ENCODE results near the gene ZNF415. TPM values are rescaled to one million over a fixed set of nuclear protein-coding genes. Genes with fewer than 3 reads are reported as not detected.

Gene ZNF415
- total and polyA plus RNA-seq, 9 of the 15 experiments (the other 6 are each of a cell fraction or from before 2014, with no cell fraction given): 0.06 to 0.82 (median 0.14) TPM; not detected in 2

DNA sequence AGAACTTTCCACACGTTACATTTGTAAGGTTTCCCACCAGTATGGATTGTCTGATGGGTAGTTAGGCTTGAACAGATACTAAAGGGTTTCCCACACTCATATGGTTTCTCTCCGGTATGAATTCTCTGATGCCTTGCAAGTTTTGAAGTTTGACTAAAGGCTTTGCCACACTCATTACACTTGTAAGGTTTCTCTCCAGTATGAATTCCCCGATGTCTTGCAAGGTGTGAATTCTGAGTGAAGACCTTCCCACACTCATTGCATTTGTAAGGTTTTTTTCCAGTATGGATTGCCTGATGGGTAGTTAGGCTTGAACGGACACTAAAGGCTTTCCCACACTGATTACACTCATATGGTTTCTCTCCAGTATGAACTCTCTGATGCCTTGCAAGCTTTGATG lies 7.6 kb upstream of the ZNF415 start:
- Histone ChIP-seq H3K4me2 (ENCODE audit: insufficient read depth, low read length) (no peak overlapping the region), H4K20me1 (replicated peaks; ENCODE audit: control insufficient read depth, insufficient read depth, low read length) (no peaks in the 10 kb centered on the region), H3K36me3 (ENCODE audit: control insufficient read depth, insufficient read depth, low read length) (peaks cover 30% of the 10 kb centered on the region), H2AFZ (ENCODE audit: low read depth, low read length) (no peak overlapping the region), H3K4me1 (replicated peaks in 1 of 2; ENCODE audit: control insufficient read depth in 2 of 2, insufficient read depth in 2 of 2, low read length in 2 of 2) (no peaks in the 10 kb centered on the region), H3K27me3 (ENCODE audit: control insufficient read depth in 2 of 2, insufficient read depth in 2 of 2, low read length in 2 of 2) (no peaks in the 10 kb centered on the region), H3K4me3 (no peak overlapping the region), H3K9me1 (ENCODE audit: control insufficient read depth, insufficient read depth, low read length) (no peaks in the 10 kb centered on the region), H3K9me3 (replicated peaks; ENCODE audit: control insufficient read depth, insufficient read depth, low read depth, low read length) (peaks cover 38% of the 10 kb centered on the region), H3K27ac (ENCODE audit: extremely low read depth, low read depth, low read length) (no peak overlapping the region), H3K9ac (ENCODE audit: insufficient read depth in 1 of 2, low read depth in 2 of 2, low read length in 2 of 2) (no peak overlapping the region), H3K79me2 (ENCODE audit: control insufficient read depth, insufficient read depth, low read length) (no peaks in the 10 kb centered on the region)
- 61% methylated on average over 4 of the region's 4 CpGs for WGBS (ENCODE audit: insufficient coverage, low coverage, missing lambda C conversion rate)
- BruUV-seq (replicated peaks): no TSS peak
- POLR2A ChIA-PET: no interaction called here
- CTCF ChIA-PET (ENCODE audit: low intra/inter-chr PET ratio): no interaction called here
- DNase-seq (ENCODE audit: extremely low read depth in 1 of 4, low spot score in 3 of 4) (no peak), ATAC-seq (no peak), FAIRE-seq (no peak)
- TF ChIP-seq TRIM28 (IDR thresholded peaks at IDR 0.05) (0 out of 2 replicates have a peak, but pooled peaks have one; percentile 77), EGR1 (conservative IDR thresholded peaks at IDR 0.05) (no peak), ZNF717 (CRISPR knock-in tag; IDR thresholded peaks at IDR 0.05) (no peak), ZEB2 (IDR thresholded peaks at IDR 0.05) (peak; percentile 18; the same call in 1 of the 2 replicates), JUN (IDR thresholded peaks at IDR 0.05; ENCODE audit: borderline replicate concordance, low read depth, low read length) (0 out of 2 replicates have a peak, but pooled peaks have one; percentile 30), JUN (CRISPR knock-in tag; IDR thresholded peaks at IDR 0.05; ENCODE audit: borderline replicate concordance) (no peak), SOX6 (IDR thresholded peaks at IDR 0.05) (peak; percentile 70), ZNF75A (CRISPR knock-in tag; IDR thresholded peaks at IDR 0.05) (peak; percentile 97)
- intact Hi-C loops (cut with micrococcal nuclease): loop anchor here (5.0 kb wide), 1 partner anchor 663 kb away; no protein-coding TSS in a partner anchor
- in situ Hi-C loops (cut with MboI): no loop called here

DNA sequence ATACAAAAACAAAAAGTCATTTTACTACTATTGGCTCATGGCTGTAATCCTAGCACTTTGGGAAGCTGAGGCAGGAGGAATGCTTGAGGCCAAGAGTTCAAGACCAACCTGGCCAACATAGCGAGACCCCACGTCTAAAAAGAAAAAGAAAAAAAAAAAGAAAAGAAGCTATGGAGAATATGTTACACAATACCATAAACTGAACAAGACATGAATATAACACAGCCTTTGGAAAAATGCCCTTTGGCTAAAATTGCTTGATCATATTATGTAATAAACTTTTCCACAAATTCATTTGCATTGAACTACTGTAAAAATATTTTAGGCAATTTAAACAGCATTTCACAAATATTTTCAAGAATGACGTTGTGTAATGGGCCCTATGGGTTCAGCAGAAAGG lies 3.7 kb upstream of the ZNF415 start:
- no peak for TF ChIP-seq NFE2L1 (tag; IDR thresholded peaks at IDR 0.05; ENCODE audit: borderline replicate concordance, low read depth)
- TF ChIP-seq ILF3 (IDR thresholded peaks at IDR 0.05; ENCODE audit: borderline replicate concordance): no peak
- TF ChIP-seq, protein P1, sequence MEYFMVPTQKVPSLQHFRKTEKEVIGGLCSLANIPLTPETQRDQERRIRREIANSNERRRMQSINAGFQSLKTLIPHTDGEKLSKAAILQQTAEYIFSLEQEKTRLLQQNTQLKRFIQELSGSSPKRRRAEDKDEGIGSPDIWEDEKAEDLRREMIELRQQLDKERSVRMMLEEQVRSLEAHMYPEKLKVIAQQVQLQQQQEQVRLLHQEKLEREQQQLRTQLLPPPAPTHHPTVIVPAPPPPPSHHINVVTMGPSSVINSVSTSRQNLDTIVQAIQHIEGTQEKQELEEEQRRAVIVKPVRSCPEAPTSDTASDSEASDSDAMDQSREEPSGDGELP (CRISPR knock-in tag; IDR thresholded peaks at IDR 0.05; ENCODE audit: borderline replicate concordance): no peak
- no peak for TF ChIP-seq CEBPG (CRISPR knock-in tag; IDR thresholded peaks at IDR 0.05)
- TF ChIP-seq CEBPG (tag; conservative IDR thresholded peaks at IDR 0.05 in 1 of 2, IDR thresholded peaks at IDR 0.05 in 1 of 2): peak in 1 of 2 experiments; percentile 60; a peak in 2 of 4 replicates
- peak; percentile 51 for TF ChIP-seq CEBPB (tag; IDR thresholded peaks at IDR 0.05)
- WGBS (ENCODE audit: insufficient coverage, low coverage, missing lambda C conversion rate): 36% methylated on average over 3 of the region's 3 CpGs

More for the DNA sequence above, 3.7 kb upstream of the ZNF415 start:
- no TSS peak for BruUV-seq (replicated peaks)
- no peak overlapping the region for H3K9ac ChIP-seq (ENCODE audit: insufficient read depth in 1 of 2, low read depth in 2 of 2, low read length in 2 of 2)
- no peak overlapping the region for H2AFZ ChIP-seq (ENCODE audit: low read depth, low read length)
- no peak overlapping the region for H3K4me2 ChIP-seq (ENCODE audit: insufficient read depth, low read length)
- FAIRE-seq (no peak), DNase-seq (ENCODE audit: extremely low read depth in 1 of 4, low spot score in 3 of 4) (no peak), ATAC-seq (no peak)
- H4K20me1 ChIP-seq (replicated peaks; ENCODE audit: control insufficient read depth, insufficient read depth, low read length): no peaks in the 10 kb centered on the region
- no peaks in the 10 kb centered on the region for H3K4me1 ChIP-seq (replicated peaks in 1 of 2; ENCODE audit: control insufficient read depth in 2 of 2, insufficient read depth in 2 of 2, low read length in 2 of 2)
- in situ Hi-C loops (cut with MboI) (no loop called here), intact Hi-C loops (cut with micrococcal nuclease) (no loop called here)
- ChIA-PET POLR2A (no interaction called here), CTCF (ENCODE audit: low intra/inter-chr PET ratio) (no interaction called here)
- no peaks in the 10 kb centered on the region for H3K9me1 ChIP-seq (ENCODE audit: control insufficient read depth, insufficient read depth, low read length)
- no peaks in the 10 kb centered on the region for H3K79me2 ChIP-seq (ENCODE audit: control insufficient read depth, insufficient read depth, low read length)
- H3K9me3 ChIP-seq (replicated peaks; ENCODE audit: control insufficient read depth, insufficient read depth, low read depth, low read length): peaks cover 25% of the 10 kb centered on the region
- peaks cover 4% of the 10 kb centered on the region for H3K36me3 ChIP-seq (ENCODE audit: control insufficient read depth, insufficient read depth, low read length)
- no peak overlapping the region for H3K4me3 ChIP-seq
- no peak overlapping the region for H3K27ac ChIP-seq (ENCODE audit: extremely low read depth, low read depth, low read length)
- H3K27me3 ChIP-seq (ENCODE audit: control insufficient read depth in 2 of 2, insufficient read depth in 2 of 2, low read length in 2 of 2): peaks cover 0 to 8% of the 10 kb centered on the region in 2 experiments; a peak in 1 of 5 replicates

Data from K562 (cell line).